Amygdala (tissue), 56 donors: ENCODE measurements around the gene CDIP1.
A peak's percentile ranks its signal among the peaks of the same experiment; 100 is the strongest.
"Not testable (repeated sequence)": the region's sequence is repeated elsewhere in the genome, so short reads cannot be mapped to it uniquely, and the experiment has no call there.

ENCODE experiments used
- DNase-seq, 56 donors: peaks; one replicate each; lab custom pipeline; 2025; lab: John Stamatoyannopoulos, UW

CDIP1 gene

GRCh38 chr16:4538350-4539235 lies at the start of gene CDIP1:
Gene CDIP1 (minus strand): TSS chr16:4538773. CDS start chr16:4514130, 24,643 bp downstream.
- peak; percentile 71 to 99 (median 95) for DNase-seq

GRCh38 chr16:4586291-4586690 lies 47.7 kb upstream of the CDIP1 start:
- no peak for DNase-seq

GRCh38 chr16:4583906-4584305 lies 45.3 kb upstream of the CDIP1 start:
- DNase-seq = no peak

- DNase-seq = no peak
Measured at GRCh38 chr16:4580250-4580649, 41.7 kb upstream of the CDIP1 start.

GRCh38 chr16:4578961-4579530 lies 40.5 kb upstream of the CDIP1 start:
- DNase-seq = no peak

- DNase-seq = no peak
Measured at GRCh38 chr16:4576008-4576407, 37.4 kb upstream of the CDIP1 start.

GRCh38 chr16:4574919-4575705 lies 36.5 kb upstream of the CDIP1 start:
- DNase-seq = no peak

- DNase-seq = not testable (repeated sequence)
Measured at GRCh38 chr16:4573926-4574325, 35.4 kb upstream of the CDIP1 start.

- DNase-seq = peak in 1 of 56 donors; percentile 13
Measured at GRCh38 chr16:4572715-4573114, 34.1 kb upstream of the CDIP1 start.

- no peak for DNase-seq
Measured at GRCh38 chr16:4570688-4571321, 32.2 kb upstream of the CDIP1 start.

- no peak for DNase-seq
Measured at GRCh38 chr16:4570086-4570485, 31.5 kb upstream of the CDIP1 start.

GRCh38 chr16:4566144-4566543 lies 27.6 kb upstream of the CDIP1 start:
- DNase-seq = no peak

- DNase-seq = no peak
Measured at GRCh38 chr16:4564661-4565267, 26.2 kb upstream of the CDIP1 start.

GRCh38 chr16:4561596-4561995 lies 23.0 kb upstream of the CDIP1 start:
- peak in 48 of 56 donors; percentile 10 to 69 (median 36) for DNase-seq

GRCh38 chr16:4557973-4558372 lies 19.4 kb upstream of the CDIP1 start:
- no peak for DNase-seq

- DNase-seq = no peak
Measured at GRCh38 chr16:4556580-4556979, 18.0 kb upstream of the CDIP1 start.

GRCh38 chr16:4556112-4556511 lies 17.5 kb upstream of the CDIP1 start, which contains the start of gene C16orf96:
Gene C16orf96 (plus strand): TSS chr16:4556340. CDS start chr16:4556490, 150 bp downstream.
- no peak for DNase-seq

- no peak for DNase-seq
Measured at GRCh38 chr16:4552541-4552940, 14.0 kb upstream of the CDIP1 start.

GRCh38 chr16:4550591-4550990 lies 12.0 kb upstream of the CDIP1 start:
- no peak for DNase-seq

- no peak for DNase-seq
Measured at GRCh38 chr16:4548124-4548523, 9.6 kb upstream of the CDIP1 start.
